HG03342 (cell line): ENCODE data around the gene IL11.
"Not testable (repeated sequence)": the region's sequence is repeated elsewhere in the genome, so short reads cannot be mapped to it uniquely, and the experiment has no call there.

Source experiments
- ATAC-seq: cut with Tn5 transposase; IDR thresholded peaks from one replicate; pipeline ENCODE4 v1.9.1; 2021; ENCODE audit warnings: mild to moderate bottlenecking, moderate library complexity; ENCODE audit not compliant: unreplicated experiment

The IL11 gene

GRCh38 chr19:55336101-55336500, 34.2 kb downstream of the IL11 start:
- no peak for ATAC-seq

GRCh38 chr19:55333870-55334269, 36.4 kb downstream of the IL11 start:
- no peak for ATAC-seq

- not testable (repeated sequence) for ATAC-seq
These were observed 40.5 kb downstream of the IL11 start for GRCh38 chr19:55329791-55330190.

GRCh38 chr19:55328774-55329318, 41.4 kb downstream of the IL11 start:
- not testable (repeated sequence) for ATAC-seq

GRCh38 chr19:55325172-55325571, 45.1 kb downstream of the IL11 start, which contains the start of gene TMEM150B:
TSS of gene TMEM150B (minus strand) at chr19:55325341. CDS start at chr19:55321036, 4,305 bp downstream.
- ATAC-seq, result no peak

GRCh38 chr19:55324662-55325061, 45.6 kb downstream of the IL11 start:
- ATAC-seq, result no peak

- no peak for ATAC-seq
These were observed 47.9 kb downstream of the IL11 start for GRCh38 chr19:55322204-55322885.

GRCh38 chr19:55321466-55322137, 48.7 kb downstream of the IL11 start:
- no peak for ATAC-seq

- no peak for ATAC-seq
These were observed 49.3 kb downstream of the IL11 start for GRCh38 chr19:55320844-55321419.

GRCh38 chr19:55319785-55320184, 50.5 kb downstream of the IL11 start:
- no peak for ATAC-seq

GRCh38 chr19:55316646-55317045, 53.6 kb downstream of the IL11 start:
- no peak for ATAC-seq

GRCh38 chr19:55315956-55316525, 54.2 kb downstream of the IL11 start:
- no peak for ATAC-seq

GRCh38 chr19:55314396-55314795, 55.9 kb downstream of the IL11 start:
- ATAC-seq, result no peak
